COLO829 (cell line): ENCODE results near the gene GALNTL6.
A peak's percentile ranks its signal among the peaks of the same experiment; 100 is the strongest.
"Not testable (repeated sequence)": the region's sequence is repeated elsewhere in the genome, so short reads cannot be mapped to it uniquely, and the experiment has no call there.

Experiments
- DNase-seq: peaks from one replicate; pipeline ENCODE4 v3.0.0; 2012; ENCODE audit warnings: low spot score

Gene GALNTL6

DNA sequence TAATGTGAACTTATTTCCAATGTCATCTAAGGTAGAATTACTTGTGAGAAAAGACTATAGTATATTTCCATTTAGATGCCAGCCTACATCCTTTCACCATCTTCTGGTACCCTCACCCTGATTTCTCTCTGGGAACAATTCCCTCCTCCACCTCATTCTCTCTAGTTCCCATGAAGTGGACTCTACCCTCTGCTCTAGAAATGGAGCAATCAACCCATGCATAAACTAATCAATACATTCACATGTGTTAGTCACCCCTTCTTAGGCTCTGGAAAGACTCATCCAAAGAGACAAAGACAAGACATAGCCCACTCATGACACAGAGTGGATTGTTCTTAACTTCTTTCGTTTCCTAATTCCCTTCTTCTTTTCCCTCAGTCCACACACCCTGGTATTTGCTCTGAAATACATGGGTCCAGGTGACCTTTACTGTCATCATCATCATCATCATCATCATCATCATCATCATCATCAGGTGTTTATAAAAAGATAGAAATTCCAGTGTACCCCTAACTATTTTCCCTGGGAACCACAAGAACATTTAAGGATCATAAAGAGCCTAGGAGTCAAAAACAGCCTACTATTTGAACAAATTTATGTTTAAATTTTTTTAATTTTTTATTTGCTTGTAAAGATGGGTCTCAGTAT, 1056.5 kb downstream of the GALNTL6 start:
- DNase-seq, result no peak

DNA sequence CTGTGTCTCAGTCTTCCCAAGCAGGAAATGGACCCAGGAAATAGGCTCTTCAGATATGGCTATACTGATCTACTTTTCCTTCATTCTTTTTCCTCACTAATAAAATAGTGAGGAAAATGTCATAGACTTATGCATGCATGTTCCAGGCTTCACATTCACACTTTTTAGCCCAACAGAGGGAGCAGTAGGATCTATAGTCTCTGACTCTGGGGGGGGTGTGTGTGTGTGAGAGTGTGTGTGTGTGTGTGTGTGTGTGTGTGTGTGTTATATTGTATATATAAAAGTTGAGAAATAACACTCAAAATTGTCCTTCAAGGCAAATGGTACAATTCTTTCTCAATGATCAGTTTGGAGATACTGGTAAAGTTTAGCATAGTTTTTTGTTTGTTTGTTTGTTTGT, 1058.2 kb downstream of the GALNTL6 start:
- no peak for DNase-seq

DNA sequence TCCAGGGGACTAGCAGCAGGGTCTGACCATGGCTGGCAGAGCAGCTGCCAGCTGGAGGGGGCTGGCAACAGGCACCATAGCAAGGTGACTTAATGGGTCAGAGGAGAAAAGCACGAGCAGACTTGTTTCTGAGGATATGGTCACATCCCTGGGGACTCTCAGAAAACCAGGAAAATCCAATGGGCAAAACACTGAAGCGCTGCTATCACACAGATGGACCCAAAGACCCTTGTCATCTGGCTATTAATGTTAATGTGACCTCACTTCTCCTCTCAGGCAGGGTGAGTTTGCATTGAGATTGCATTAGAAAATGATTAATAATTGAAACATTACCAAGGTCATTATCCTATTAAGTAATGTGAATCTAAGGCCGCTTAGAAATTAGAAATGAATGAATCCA, 1061.7 kb downstream of the GALNTL6 start:
- DNase-seq, result no peak

DNA sequence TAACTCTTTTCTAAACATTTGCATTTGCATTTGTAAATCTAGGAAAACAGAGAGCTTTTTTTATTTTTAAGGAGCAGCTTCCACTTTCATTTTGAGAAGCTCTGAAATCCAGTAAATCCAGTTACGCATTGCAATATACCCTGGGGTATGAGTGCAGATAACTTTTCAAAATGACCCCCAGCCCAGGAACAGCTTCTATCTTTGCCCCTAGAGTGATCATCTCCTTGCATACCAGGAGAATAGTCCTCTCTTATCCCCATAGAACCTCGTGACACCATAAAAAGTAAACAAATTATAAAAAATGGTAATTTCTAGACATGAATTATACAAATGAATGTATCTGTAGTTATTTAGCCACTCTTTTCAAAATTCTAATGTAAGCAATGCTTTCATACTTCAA, 1063.2 kb downstream of the GALNTL6 start:
- DNase-seq, result no peak

DNA sequence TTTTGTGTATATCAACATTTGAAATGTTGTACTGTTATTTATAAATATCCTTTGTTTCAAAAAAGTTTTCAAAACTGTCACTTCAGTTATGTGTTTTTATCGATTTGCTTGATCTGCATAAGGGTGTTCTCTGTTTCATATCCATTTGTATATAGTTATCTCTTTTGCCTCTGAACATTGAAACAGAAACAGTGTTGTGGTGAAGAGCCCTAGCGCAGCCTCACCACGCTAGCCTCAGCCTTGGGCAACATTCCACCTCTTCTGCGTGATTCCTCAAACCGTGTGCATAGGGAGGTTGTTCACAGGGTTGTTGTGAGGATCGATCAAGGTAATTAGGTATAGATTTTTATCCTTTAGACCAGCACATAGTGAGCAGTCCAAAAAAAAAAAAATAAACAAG, 1068.4 kb downstream of the GALNTL6 start:
- no peak for DNase-seq

DNA sequence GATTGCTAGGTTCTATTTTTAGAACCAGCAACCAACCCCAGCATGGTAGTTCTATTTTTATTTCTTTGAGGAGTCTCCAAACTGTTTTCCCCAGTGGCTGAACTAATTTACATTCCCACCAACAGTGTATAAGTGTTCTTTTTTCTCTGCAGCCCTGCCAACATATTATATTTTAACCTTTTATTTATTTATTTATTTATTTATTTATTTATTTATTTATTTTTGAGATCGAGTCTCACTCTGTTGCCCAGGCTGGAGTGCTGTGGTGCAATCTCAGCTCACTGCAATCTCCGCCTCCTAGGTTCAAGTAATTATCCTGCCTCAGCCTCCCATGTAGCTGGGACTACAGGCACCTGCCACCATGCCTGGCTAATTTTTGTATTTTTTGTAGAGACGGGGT, 1074.2 kb downstream of the GALNTL6 start:
- DNase-seq, result not testable (repeated sequence)

DNA sequence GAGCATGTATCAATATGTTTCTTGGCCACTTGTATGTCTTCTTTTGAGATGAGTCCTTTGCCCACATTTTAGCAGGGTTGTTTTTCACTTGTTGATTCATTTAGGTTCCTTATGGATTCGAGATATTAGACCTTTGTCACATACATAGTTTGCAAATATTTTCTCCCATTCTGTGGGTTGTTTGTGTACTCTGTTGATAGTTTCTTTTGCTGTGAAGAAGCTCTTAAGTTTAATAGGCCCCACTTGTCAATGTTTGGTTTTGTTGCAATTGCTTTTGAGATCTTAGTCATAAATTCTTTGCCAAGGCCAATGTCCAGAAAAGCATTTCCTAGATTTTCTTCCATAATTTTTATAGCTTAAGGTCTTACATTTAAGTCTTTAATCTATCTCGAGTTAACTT, 1074.8 kb downstream of the GALNTL6 start:
- DNase-seq, result no peak

DNA sequence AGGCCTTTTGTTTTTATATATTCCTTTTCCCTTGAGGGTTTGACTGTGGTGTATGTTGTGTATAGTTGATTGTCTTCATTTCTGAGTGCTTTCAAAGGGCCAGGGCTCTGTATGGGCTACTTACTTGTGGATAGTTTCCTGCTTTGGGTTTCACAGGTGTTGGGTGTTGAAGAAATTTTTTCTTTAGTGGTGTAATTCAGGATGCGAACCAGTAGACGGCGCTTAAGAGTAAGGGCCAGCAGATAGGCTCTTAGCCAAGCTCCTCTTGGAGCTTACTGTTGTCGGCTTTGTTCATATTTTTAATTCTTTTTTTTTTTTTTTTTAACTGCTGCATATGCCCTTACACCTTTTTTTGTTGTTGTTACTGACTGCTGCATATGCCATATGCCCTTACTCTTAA, 1079.1 kb downstream of the GALNTL6 start:
- peak; percentile 11 for DNase-seq

DNA sequence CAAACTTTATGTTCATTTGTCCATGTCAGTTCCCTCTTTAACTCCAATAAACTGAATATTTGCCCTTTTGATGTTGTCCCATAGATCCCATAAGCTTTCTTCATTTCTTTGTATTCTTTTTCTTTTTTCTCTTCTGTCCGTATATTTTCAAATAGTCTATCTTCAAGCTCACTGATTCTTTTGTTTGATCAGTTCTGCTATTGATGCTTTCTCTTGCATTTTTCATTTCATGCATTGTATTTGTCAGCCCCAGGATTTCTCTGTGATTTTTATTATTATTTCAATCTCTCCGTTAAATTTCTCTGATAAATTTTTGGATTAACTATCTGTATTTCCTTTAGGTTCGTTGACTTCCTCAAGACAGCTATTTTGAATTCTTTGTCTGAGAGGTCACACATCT, 1082.5 kb downstream of the GALNTL6 start:
- no peak for DNase-seq

DNA sequence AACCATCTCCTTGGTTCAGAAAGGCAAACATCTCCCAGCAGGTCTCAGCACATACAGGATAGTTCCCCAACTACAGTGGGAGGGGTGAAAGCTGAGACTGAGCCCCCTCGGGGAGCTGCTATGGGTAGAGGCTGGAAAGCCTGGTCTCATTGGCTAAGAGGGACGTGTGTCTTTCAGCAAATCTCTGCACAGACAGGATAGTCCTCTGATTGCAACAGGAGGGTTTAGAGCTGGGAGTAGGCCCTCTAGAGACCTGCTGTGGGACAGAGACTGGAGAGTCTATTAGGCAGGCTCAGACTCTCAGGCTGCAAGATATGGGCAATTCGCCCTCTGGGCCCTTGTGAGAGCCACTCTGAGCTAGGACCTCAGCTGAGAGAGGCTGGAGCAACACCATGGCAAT, 1083.8 kb downstream of the GALNTL6 start:
- DNase-seq, result no peak

DNA sequence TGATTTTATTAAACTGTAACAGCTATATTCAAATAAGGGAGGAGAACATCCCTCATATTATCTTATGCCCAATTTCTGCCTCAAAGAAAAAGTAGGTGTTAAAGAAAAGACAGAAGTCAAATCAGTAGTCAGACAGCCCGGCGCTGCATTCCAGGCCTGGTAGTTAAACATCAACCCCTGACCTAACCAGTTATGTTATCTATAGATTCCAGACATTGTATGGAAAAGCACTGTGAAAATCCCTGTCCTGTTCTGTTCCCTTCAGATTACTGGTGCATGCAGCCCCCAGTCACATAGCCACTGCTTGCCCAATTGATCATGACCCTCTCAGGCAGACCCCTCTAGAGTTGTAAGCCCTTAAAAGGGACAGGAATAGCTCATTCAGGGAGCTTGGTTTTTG, 1085.5 kb downstream of the GALNTL6 start:
- DNase-seq, result no peak

DNA sequence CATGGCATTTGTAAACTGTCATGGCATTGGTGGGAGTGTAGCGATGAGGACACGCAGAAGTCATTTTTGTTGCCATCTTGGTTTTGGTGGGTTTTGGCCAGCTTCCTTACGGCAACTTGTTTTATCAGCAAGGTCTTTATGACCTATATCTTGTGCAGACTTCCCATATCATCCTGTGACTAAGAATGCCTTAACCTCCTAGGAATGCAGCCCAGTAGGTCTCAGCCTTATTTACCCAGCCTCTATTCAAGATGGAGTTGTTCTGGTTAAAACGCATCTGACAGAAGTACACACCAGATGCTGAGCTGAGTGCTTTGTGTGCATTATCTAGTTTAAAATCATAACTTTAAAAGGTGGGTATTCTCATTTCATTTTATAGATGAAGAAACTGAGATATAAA, 1086.7 kb downstream of the GALNTL6 start:
- DNase-seq, result no peak

DNA sequence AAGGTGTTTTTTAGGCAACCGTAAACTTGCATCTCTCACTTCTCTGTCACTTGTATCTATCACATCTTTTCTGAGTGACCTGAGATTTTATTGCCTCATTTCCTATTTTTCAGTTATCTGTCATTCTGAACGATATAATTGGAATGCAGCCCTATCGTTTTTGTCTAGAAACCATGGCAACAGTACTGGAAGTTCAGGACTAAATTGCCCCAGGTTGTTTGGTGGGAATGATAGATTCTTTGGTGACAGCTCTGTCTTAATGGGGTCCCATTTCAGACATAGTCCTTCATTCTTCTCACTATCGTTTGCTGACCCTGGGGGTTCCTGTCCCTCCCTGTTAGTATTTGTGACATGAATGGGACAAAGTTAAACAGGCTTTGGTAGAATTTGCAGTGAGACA, 1087.7 kb downstream of the GALNTL6 start:
- peak; percentile 33 for DNase-seq

DNA sequence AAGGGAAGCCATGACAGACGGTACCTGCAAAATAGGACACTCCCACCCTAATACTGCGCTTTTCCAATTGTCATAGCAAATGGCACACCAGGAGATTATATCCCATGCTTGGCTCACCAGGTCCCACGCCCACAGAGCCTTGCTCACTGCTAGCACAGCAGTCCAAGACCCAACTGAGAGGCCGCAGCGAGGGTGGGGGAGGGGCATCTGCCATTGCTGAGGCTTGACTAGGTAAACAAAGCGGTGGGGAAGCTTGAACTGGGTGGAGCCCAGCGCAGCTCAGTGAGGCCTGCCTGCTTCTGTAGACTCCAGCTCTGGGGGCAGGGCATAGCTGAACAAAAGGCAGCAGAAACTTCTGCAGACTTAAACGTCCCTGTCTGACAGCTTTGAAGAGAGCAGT, 1099.3 kb downstream of the GALNTL6 start:
- DNase-seq, result not testable (repeated sequence)

DNA sequence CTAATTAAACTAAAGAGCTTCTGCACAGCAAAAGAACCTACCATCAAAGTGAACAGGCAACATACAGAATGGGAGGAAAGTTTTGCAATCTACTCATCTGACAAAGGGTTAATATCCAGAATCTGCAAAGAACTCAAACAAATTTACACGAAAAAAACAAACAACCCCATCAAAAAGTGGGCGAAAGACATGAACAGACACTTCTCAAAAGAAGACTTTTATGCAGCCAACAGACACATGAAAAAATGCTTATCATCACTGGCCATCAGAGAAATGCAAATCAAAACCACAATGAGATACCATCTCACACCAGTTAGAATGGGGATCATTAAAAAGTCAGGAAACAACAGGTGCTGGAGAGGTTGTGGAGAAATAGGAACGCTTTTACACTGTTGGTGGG, 1104.2 kb downstream of the GALNTL6 start:
- DNase-seq, result not testable (repeated sequence)

DNA sequence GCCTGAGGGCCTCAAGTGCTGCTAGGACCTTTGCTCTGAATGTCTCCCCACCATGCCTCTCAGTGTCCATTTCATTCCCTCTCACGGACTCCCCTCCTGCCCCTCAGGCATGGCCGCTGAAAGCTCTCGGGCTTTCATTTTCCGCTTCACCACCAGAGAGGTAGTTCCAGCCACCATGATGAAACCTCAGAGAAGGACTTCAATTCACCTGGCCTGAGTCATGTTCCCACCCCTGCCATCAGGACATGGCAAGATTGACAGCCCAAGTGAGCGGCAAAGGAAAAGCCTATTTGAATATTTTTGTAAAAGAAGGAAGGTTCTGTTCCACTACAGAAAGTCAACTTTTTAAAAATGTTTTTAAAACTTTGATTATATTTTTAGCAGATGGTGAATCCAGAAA, 1106.1 kb downstream of the GALNTL6 start:
- DNase-seq, result no peak

DNA sequence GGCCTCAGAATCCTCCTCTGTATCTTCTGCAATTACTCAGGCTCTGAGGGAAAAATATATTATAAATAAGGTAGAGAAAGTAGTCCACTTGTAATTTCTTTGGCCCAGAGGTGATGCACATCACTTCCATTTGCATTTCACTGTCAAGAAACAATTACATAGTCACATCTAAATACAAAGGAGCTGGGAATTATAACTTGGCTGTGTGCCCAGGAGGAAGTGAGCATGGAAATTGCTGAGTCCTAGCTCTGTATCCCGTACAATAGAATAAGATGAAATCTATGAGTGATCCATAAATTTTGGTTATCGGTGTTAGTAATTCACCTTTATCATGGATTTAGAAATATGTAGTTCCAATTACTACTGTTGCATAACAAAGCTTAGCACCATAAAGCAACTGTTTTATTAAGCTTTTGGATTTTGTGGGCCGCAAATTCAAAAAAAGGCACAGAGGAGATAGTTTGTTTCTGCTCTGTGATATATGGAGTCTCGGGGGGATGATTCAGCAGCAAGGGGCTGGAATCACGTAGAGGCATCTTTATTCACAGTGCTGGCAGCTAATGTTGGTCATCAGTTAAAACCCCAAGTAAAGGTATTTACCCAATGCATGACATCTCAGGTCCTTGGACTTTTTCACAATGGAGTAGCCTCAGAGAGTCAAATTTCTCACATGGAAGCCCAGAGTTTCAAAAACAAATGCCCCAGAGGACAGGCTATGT, 1114.1 kb downstream of the GALNTL6 start:
- no peak for DNase-seq

DNA sequence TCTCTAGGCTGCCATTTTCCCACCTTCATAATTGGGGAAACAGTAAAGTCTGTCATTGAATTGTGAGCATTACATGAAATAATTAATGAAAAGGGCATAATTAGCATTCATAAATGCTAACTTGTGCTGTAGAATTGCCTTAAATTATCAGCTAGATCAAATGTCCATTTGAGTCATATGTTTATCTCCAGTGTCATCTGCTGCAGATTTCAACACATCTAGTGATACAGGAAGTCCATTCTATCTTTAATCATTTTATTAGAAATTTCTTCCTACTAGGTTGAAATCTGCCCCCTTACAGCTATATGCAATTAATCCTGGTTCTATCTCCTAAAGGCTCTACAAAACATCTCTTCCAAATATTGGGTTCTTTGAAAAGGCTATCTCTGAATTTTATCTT, 1115.1 kb downstream of the GALNTL6 start:
- no peak for DNase-seq

DNA sequence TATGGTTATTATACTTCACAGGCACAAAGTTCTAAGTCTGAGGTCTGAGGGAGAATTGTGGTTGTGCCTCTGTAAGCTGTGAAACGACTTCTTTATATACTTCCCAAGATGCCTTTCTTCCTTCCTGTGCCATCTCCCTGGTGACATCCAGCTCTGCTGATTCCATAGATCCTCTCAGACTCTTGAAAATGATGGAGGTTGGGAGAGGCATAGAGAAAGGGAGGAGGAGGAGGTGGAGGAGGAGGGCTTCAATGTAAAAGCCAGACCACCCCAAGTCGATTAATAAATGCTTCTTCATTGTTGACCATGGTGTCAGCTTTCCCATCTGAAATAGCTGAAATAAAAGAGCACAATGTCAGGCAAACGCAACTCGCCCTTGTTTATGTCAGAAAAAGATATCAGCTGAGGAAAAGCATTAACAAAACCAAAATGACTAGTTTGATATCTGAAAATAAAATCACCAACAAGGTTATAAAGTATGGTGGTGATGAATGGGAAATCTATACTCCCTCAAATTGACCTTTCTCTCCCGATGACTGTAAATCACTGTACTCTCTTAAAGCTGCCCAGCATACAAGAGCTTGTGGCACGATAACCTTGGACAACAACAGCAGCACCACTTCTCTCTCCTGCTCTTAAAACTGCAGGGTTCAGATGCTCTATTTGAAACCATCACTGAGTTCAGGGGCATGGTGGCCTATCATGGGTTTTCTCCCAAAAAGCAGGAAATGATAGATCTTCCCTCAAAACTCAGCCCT, 1125.0 kb downstream of the GALNTL6 start:
- no peak for DNase-seq

DNA sequence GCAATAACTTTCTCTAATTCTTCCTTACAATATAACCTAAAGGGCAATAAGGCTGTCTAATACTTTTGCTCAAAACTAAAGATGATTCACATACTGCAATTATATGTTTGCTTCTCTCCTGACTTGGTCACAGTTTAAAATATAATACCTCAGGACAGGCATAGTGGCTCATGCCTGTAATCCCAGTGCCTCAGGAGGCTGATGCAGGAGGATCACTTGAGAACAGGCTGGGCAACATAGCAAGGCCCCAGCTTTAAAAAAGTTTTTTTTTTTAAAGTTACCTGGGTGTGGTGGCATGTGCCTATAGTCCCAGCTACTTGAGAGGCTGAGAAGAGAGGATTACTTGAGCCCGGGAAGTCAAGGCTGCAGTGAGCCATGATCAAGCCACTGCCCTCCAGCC, 1125.7 kb downstream of the GALNTL6 start:
- no peak for DNase-seq

DNA sequence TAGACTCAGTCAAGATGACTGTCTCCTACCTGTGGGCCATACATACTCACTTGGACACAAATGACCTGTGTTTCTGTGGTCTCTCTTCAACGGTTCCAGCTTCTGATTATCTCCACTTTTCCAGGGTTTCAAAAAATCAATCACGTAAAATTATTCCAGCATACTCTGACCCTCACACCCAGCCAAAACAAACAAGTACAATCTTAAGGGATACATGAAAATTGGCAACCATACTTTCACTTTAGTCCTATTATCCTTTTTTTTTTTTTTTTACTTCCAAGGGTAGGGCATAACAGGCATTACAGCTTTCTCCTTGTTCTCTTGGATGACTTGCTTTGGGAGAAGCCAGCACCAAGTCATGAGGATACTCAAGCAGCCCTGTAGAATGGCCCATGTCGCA, 1129.6 kb downstream of the GALNTL6 start:
- DNase-seq, result no peak

DNA sequence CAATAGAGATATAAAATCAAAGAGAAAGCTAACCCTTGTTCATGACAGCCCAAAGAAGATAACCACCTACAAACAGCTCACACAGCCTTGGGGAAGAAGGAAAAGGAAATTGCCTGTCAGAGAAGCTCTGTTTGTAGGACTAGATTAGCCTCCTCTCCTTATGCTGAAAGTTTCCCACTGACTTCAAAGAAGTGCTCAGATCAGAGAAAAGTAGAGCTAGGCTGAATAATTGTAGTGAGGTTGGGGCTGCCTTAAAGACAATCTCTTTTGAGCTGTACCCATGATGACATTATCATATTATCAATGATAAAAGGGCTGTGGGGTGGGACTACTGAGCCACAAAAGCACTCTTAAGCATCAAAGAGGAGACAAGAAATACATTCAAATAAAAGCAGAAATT, 1132.4 kb downstream of the GALNTL6 start:
- DNase-seq, result peak; percentile 21

DNA sequence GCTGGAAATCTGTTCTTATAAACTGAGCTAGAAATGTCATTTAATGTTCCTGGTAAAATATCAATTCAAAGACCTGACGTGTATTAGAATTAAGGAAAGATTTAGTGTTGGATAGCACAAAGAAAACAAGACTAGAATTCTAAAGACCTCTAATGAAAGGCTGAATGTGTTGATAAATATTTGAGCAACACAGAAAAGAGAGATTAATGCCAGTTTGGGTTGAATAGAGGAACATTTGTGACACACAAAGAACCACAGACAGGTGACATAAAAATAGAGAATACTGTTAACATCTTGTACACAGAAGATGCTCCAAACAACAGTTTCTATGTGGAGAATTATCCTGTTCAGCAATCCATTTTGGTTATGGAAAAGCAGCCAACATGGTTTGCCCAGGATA, 1133.3 kb downstream of the GALNTL6 start:
- DNase-seq, result no peak
